SHP77 treated with DMSO at 0.1 percent for 48 hours (cell line): Measurements from ENCODE around the gene RNF224.
A peak's percentile ranks its signal among the peaks of the same experiment; 100 is the strongest.
"Not testable (repeated sequence)": the region's sequence is repeated elsewhere in the genome, so short reads cannot be mapped to it uniquely, and the experiment has no call there.

ENCODE experiments used
- DNase-seq: peaks from one replicate; lab custom pipeline; 2025; lab: John Stamatoyannopoulos, UW

RNF224 gene

GRCh38 chr9:137228506-137228967 lies 1.2 kb downstream of the RNF224 start:
- DNase-seq = no peak

GRCh38 chr9:137228968-137229896 lies 1.9 kb downstream of the RNF224 start:
- DNase-seq = no peak

DNA sequence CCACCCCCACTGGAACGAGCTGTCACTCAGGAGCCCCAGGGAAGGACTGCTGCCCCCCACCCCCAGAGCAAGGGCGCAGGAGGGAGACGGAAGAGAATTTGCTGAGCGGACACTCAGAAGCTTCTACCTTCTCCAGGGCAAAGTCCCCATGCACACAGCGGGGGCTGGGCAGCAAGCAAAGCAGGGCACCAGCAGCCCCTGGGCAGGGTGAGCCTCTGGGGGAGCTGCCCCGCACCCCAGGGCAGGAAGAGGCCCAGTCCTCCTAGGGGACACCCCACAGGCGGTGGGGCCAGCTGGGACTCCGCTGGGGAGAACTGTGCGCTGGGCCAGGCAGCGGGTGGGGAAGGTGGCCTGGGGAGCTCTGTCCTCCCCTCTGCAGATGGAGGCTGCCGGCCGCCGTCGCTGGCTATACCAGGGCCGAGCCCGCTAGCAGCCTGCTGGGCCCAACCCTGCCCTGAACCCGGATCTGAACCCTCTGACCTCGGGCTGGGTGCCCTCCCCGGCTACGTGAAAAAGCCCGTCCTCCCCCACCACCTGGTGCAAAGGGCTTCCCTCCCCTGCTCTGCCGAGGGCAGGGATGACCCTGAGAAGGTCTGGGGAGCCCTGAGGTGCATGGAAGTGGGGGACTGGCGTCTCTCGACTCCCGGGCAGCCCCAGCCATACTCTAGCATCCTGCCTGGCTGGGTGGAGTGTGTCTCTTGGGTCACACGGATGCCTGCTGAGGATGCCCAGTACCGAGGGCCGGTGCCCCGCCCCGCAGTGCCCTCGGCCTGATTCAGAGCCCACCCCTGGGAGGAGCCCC lies 2.8 kb downstream of the RNF224 start:
- no peak for DNase-seq

- DNase-seq = no peak
Observed at GRCh38 chr9:137230705-137231371, 3.5 kb downstream of the RNF224 start, which contains the start of gene SLC34A3. Gene SLC34A3, plus strand, starts transcription at chr9:137230901. Its CDS starts 802 bp downstream, at chr9:137231703.

DNA sequence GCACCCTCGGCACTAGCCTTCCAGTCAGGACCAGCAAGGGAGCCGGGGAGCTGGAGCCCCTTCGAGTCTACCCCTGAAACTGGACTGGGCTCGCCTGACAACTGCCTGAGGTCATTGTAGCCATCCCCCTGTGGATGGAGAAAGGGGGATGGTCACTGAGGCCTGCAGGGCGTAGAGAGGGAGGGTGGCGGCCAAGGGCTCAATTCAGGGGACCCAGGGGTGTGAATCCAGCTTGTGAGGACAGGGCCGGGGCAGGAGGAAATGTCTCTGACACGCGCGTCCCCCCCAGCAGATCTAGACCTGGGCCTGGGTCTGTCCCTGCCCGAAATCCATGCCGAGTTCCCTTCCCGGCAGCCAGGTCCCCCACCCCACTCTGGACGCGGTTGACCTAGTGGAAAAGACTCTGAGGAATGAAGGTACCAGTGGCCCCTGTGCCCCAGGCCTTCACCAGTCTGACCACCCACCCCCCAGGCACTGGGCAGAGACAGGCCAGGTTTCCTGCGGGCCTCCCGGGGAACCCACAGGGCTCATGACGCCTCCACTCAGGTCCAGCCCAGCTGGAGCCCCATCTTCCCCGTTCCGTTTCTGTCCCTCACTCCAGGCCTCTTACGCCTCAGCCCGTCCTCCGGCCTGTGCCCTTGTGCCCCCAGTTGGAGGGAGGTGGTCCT lies 4.2 kb downstream of the RNF224 start:
- DNase-seq = no peak

- no peak for DNase-seq
Observed at GRCh38 chr9:137232101-137232500, 4.8 kb downstream of the RNF224 start.

- no peak for DNase-seq
Observed at GRCh38 chr9:137232510-137232909, 5.2 kb downstream of the RNF224 start.

DNA sequence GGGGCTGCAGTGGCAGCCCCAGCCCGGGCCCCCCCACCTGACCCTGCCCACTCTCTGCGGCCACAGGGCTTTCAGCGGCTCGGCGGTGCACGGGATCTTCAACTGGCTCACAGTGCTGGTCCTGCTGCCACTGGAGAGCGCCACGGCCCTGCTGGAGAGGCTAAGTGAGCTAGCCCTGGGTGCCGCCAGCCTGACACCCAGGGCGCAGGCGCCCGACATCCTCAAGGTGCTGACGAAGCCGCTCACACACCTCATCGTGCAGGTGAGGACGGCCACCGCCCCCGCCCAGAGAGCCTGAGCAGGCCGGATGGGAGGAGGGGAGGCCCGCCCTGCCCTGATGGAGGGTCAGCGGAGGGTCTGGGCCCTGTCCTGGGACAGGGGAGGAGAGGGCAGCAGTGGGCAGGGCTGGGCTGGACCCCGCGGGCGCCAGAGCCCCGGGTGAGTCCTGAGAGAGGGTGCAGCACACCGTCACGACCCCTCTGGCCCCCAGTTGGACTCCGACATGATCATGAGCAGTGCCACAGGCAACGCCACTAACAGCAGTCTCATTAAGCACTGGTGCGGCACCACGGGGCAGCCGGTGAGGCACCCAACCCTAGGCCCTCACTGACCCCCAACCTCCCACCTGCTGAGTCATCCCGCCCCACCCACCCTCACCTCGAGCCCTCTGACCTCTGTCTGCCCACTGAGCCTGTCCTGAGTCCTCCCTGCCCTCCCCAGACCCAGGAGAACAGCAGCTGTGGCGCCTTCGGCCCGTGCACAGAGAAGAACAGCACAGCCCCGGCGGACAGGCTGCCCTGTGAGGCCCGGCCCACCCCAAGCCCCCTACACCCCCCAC lies 6.1 kb downstream of the RNF224 start:
- no peak for DNase-seq

GRCh38 chr9:137234055-137234697 lies 6.9 kb downstream of the RNF224 start:
- DNase-seq = no peak

GRCh38 chr9:137234758-137235423 lies 7.6 kb downstream of the RNF224 start:
- DNase-seq = no peak

- DNase-seq = no peak
Observed at GRCh38 chr9:137235424-137236237, 8.3 kb downstream of the RNF224 start.

GRCh38 chr9:137236238-137236935 lies 9.1 kb downstream of the RNF224 start:
- peak; percentile 18 for DNase-seq

- DNase-seq = no peak
Observed at GRCh38 chr9:137236936-137237421, 9.7 kb downstream of the RNF224 start.

- DNase-seq = peak; percentile 70
Observed at GRCh38 chr9:137237759-137238726, 10.7 kb downstream of the RNF224 start.

DNA sequence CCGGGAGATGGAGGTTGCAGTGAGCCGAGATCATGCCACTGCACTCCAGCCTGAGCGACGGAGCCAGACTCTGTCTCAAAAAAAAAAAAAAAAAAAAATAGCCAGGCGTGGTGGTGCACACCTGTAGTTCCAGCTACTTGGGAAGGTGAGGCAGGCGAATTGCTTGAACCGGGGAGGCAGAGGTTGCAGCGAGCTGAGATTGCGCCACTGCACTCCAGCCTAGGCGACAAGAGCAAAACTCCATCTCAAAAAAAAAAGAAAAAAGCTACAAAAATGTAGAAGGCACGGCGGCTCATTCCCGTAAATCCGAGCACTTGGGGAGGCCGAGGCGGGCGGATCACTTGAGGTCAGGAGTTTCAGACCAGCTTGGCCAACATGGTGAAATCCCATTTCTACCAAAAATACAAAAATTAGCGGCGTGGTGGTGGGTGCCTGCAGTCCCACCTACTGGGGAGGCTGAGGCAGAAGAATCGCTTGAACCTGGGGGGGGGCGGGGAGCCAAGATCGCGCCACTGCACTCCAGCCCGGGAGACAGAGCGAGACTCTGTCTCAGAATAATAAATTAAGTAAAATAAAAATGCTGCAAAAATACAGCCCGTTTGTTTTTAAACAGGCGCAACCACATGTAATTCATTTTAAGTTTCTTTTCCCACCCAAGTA lies 12.4 kb downstream of the RNF224 start:
- DNase-seq = not testable (repeated sequence)

DNA sequence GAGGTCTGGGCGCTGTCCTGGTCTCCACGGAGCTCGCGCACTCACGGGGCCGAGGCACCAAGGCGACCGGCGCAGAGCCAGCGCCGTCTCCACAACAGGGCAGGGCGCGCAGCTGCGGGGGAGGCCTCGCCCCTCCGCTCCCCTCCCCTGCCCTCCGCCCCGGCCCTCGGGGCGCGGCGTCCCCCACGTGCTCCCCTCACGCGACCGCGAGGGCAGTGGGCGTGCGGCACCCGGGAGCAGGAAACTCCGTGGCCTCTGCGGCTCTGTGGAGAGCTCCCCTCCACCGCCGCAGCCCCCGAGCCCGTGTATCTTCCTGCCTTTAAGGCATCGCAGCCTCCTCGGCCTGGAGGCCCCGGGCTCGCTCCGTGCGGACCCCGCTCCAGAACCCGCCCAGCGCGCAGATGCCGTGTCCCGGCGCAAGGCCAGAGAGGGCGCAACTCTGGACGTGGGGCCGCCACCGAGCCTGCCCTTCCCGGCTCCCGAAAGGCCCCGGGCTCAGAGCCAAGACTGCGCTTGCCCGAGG lies 13.1 kb downstream of the RNF224 start:
- no peak for DNase-seq
